CD4-positive, alpha-beta T cell treated with Interleukin-21 for 1 hour (primary cell): ENCODE data around the gene CDC27.
A peak's percentile ranks its signal among the peaks of the same experiment; 100 is the strongest.
"Not testable (repeated sequence)": the region's sequence is repeated elsewhere in the genome, so short reads cannot be mapped to it uniquely, and the experiment has no call there.

Experiments used
- DNase-seq: peaks from one replicate; pipeline ENCODE4 v3.0.0-alpha.2; 2020

CDC27 gene

GRCh38 chr17:47219621-47220475 is 30.8 kb upstream of the CDC27 start:
- no peak for DNase-seq

GRCh38 chr17:47218896-47219430 is 29.9 kb upstream of the CDC27 start:
- DNase-seq = no peak

GRCh38 chr17:47217279-47217678 is 28.2 kb upstream of the CDC27 start:
- DNase-seq = peak; percentile 62

- DNase-seq = not testable (repeated sequence)
Observed at GRCh38 chr17:47216821-47217220, 27.7 kb upstream of the CDC27 start.

- DNase-seq = no peak
Observed at GRCh38 chr17:47214931-47215330, 25.8 kb upstream of the CDC27 start.

- no peak for DNase-seq
Observed at GRCh38 chr17:47213540-47213939, 24.4 kb upstream of the CDC27 start.

GRCh38 chr17:47212458-47212857 is 23.4 kb upstream of the CDC27 start:
- no peak for DNase-seq

GRCh38 chr17:47210779-47211178 is 21.7 kb upstream of the CDC27 start:
- DNase-seq = no peak

- DNase-seq = no peak
Observed at GRCh38 chr17:47210105-47210504, 21.0 kb upstream of the CDC27 start.

GRCh38 chr17:47209499-47209898 is 20.4 kb upstream of the CDC27 start:
- DNase-seq = no peak

GRCh38 chr17:47208744-47209488 is 19.8 kb upstream of the CDC27 start, which contains the start of gene MYL4:
TSS of gene MYL4 (plus strand) at chr17:47209348. CDS start at chr17:47209423, 75 bp downstream.
- no peak for DNase-seq

GRCh38 chr17:47207143-47208067 is 18.3 kb upstream of the CDC27 start:
- no peak for DNase-seq

- peak; percentile 80 for DNase-seq
Observed at GRCh38 chr17:47205419-47205963, 16.4 kb upstream of the CDC27 start.

GRCh38 chr17:47204722-47205418 is 15.8 kb upstream of the CDC27 start:
- peak; percentile 49 for DNase-seq

GRCh38 chr17:47203984-47204721 is 15.1 kb upstream of the CDC27 start:
- DNase-seq = peak; percentile 62

- DNase-seq = no peak
Observed at GRCh38 chr17:47201166-47201565, 12.1 kb upstream of the CDC27 start.

- no peak for DNase-seq
Observed at GRCh38 chr17:47200325-47200664, 11.2 kb upstream of the CDC27 start.

GRCh38 chr17:47199627-47200324 is 10.7 kb upstream of the CDC27 start:
- DNase-seq = no peak

GRCh38 chr17:47197821-47198220 is 8.7 kb upstream of the CDC27 start:
- no peak for DNase-seq

- DNase-seq = no peak
Observed at GRCh38 chr17:47193931-47194511, 4.9 kb upstream of the CDC27 start.
